Measurements from ENCODE around the gene GOLIM4. TPM values are rescaled to one million over a fixed set of nuclear protein-coding genes. Genes with fewer than 3 reads are reported as not detected.
"Not testable (repeated sequence)": the region's sequence is repeated elsewhere in the genome, so short reads cannot be mapped to it uniquely, and the experiment has no call there.

The GOLIM4 gene
- total and polyA plus RNA-seq, 7 experiments from 2014 or later: 0.43 to 5.5 (median 1.0) TPM; not detected in 2

DNA sequence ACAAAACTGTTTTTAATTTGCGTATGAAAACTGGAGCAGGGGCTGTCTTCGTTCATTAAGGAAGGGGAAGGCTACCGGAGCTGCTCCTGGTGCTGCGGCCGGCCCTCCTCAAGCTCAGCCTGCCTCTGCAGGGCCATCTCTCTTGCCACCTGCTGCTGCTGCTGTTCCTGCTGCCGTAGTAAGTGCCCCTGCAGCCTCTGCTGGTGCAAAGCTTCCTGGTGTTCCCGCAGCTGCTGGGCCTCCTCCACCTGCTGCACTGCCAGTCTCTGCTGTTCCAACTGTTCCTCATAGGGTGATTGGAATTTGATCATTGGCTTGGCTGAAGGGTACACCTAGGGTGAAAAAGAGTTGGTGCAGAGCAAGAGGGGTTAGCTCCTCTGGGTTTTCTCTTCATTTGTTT lies 66.0 kb downstream of the GOLIM4 start:
- peaks cover 0 to 9% (median 0%) of the 10 kb centered on the region in 5 donors for H3K27me3 Mint-ChIP-seq
- no peak overlapping the region for H3K27ac ChIP-seq (ENCODE audit: low read depth, low read length)
- no peaks in the 10 kb centered on the region for H3K27me3 ChIP-seq (ENCODE audit: control insufficient read depth in 2 of 2, insufficient read depth in 2 of 2, low read length in 2 of 2)
- no peaks in the 10 kb centered on the region for H3K4me1 ChIP-seq (ENCODE audit: control insufficient read depth in 2 of 2, insufficient read depth in 2 of 2, low read length in 2 of 2)
- ChIA-PET POLR2A (no interaction called here), CTCF (no interaction called here)
- peaks cover 0 to 9% (median 0%) of the 10 kb centered on the region in 5 donors for H3K36me3 Mint-ChIP-seq
- no peak overlapping the region for H3K27ac Mint-ChIP-seq
- ATAC-seq (no peak), DNase-seq (no peak)
- peaks cover 0 to 4% (median 0%) of the 10 kb centered on the region in 11 donors for H3K9me3 Mint-ChIP-seq
- H3K9me3 ChIP-seq (ENCODE audit: control insufficient read depth in 2 of 3, low read length in 3 of 3): no peaks in the 10 kb centered on the region
- no peak overlapping the region for H3K4me3 ChIP-seq (ENCODE audit: low read length)
- H3K36me3 ChIP-seq (ENCODE audit: control insufficient read depth in 2 of 3, insufficient read depth in 3 of 3, low read length in 3 of 3): no peaks in the 10 kb centered on the region
- H3K4me1 Mint-ChIP-seq: peaks cover 0 to 27% (median 0%) of the 10 kb centered on the region in 7 donors
- intact Hi-C loops (cut with micrococcal nuclease): no loop called here
- H3K4me3 Mint-ChIP-seq: no peak overlapping the region

DNA sequence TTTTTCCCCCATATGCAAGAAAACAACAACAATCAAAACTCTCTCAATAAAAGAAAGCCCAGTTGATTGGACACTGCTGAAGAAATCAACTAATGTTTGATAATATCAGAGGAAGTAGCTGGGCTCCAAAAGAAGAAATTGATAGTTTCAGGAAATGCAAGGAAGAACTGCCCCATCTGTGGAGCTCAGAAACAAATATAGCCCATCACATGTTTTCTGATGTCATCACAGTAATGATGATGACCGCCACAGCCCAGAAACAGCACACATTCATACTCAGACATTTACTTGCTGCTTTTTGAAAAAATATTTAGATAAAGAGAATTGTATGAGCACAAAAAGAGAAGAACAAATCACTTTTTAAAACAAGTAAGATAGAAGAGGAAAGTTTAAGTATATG lies 67.6 kb downstream of the GOLIM4 start:
- Mint-ChIP-seq H3K36me3 (peaks cover 0 to 11% (median 0%) of the 10 kb centered on the region in 5 donors), H3K4me1 (peaks cover 0 to 42% (median 0%) of the 10 kb centered on the region in 7 donors), H3K27ac (no peak overlapping the region), H3K27me3 (peaks cover 0 to 9% (median 0%) of the 10 kb centered on the region in 5 donors), H3K9me3 (peaks cover 0 to 4% (median 0%) of the 10 kb centered on the region in 11 donors), H3K4me3 (no peak overlapping the region)
- no peaks in the 10 kb centered on the region for H3K27me3 ChIP-seq (ENCODE audit: control insufficient read depth in 2 of 2, insufficient read depth in 2 of 2, low read length in 2 of 2)
- H3K4me1 ChIP-seq (ENCODE audit: control insufficient read depth in 2 of 2, insufficient read depth in 2 of 2, low read length in 2 of 2): no peaks in the 10 kb centered on the region
- no peak overlapping the region for H3K4me3 ChIP-seq (ENCODE audit: low read length)
- ATAC-seq (no peak), DNase-seq (no peak)
- ChIA-PET POLR2A (no interaction called here), CTCF (no interaction called here)
- intact Hi-C loops (cut with micrococcal nuclease): no loop called here
- H3K27ac ChIP-seq (ENCODE audit: low read depth, low read length): no peak overlapping the region
- H3K36me3 ChIP-seq (ENCODE audit: control insufficient read depth in 2 of 3, insufficient read depth in 3 of 3, low read length in 3 of 3): no peaks in the 10 kb centered on the region
- H3K9me3 ChIP-seq (ENCODE audit: control insufficient read depth in 2 of 3, low read length in 3 of 3): no peaks in the 10 kb centered on the region

GRCh38 chr3:168026764-168027163 lies 69.0 kb downstream of the GOLIM4 start:
- no peaks in the 10 kb centered on the region for H3K4me1 ChIP-seq (ENCODE audit: control insufficient read depth in 2 of 2, insufficient read depth in 2 of 2, low read length in 2 of 2)
- H3K27ac Mint-ChIP-seq: no peak overlapping the region
- H3K4me3 Mint-ChIP-seq: no peak overlapping the region
- no peaks in the 10 kb centered on the region for H3K27me3 ChIP-seq (ENCODE audit: control insufficient read depth in 2 of 2, insufficient read depth in 2 of 2, low read length in 2 of 2)
- H3K27me3 Mint-ChIP-seq: peaks cover 0 to 4% (median 0%) of the 10 kb centered on the region in 5 donors
- peaks cover 0 to 1% (median 0%) of the 10 kb centered on the region in 11 donors for H3K9me3 Mint-ChIP-seq
- H3K9me3 ChIP-seq (ENCODE audit: control insufficient read depth in 2 of 3, low read length in 3 of 3): no peaks in the 10 kb centered on the region
- POLR2A ChIA-PET: no interaction called here
- DNase-seq (no peak), ATAC-seq (no peak)
- no peak overlapping the region for H3K27ac ChIP-seq (ENCODE audit: low read depth, low read length)
- H3K36me3 Mint-ChIP-seq: peaks cover 0 to 14% (median 0%) of the 10 kb centered on the region in 5 donors
- H3K4me3 ChIP-seq (ENCODE audit: low read length): no peak overlapping the region
- intact Hi-C loops (cut with micrococcal nuclease): no loop called here
- H3K4me1 Mint-ChIP-seq: peaks cover 0 to 51% (median 0%) of the 10 kb centered on the region in 7 donors
- H3K36me3 ChIP-seq (ENCODE audit: control insufficient read depth in 2 of 3, insufficient read depth in 3 of 3, low read length in 3 of 3): no peaks in the 10 kb centered on the region
- CTCF ChIA-PET: no interaction called here

- H3K27me3 ChIP-seq (ENCODE audit: control insufficient read depth in 2 of 2, insufficient read depth in 2 of 2, low read length in 2 of 2): no peaks in the 10 kb centered on the region
- Mint-ChIP-seq H3K4me1 (peaks cover 0 to 51% (median 0%) of the 10 kb centered on the region in 7 donors), H3K36me3 (peaks cover 0 to 14% (median 0%) of the 10 kb centered on the region in 5 donors), H3K4me3 (peak overlapping the region in 1 of 10 donors; percentile 4), H3K9me3 (no peaks in the 10 kb centered on the region), H3K27ac (peak overlapping the region in 1 of 9 donors; percentile 56), H3K27me3 (peaks cover 0 to 4% (median 0%) of the 10 kb centered on the region in 5 donors)
- H3K27ac ChIP-seq (ENCODE audit: low read depth, low read length): no peak overlapping the region
- no peak overlapping the region for H3K4me3 ChIP-seq (ENCODE audit: low read length)
- intact Hi-C loops (cut with micrococcal nuclease): no loop called here
- ChIA-PET CTCF (no interaction called here), POLR2A (no interaction called here)
- H3K4me1 ChIP-seq (ENCODE audit: control insufficient read depth in 2 of 2, insufficient read depth in 2 of 2, low read length in 2 of 2): no peaks in the 10 kb centered on the region
- DNase-seq (no peak), ATAC-seq (no peak)
- H3K36me3 ChIP-seq (ENCODE audit: control insufficient read depth in 2 of 3, insufficient read depth in 3 of 3, low read length in 3 of 3): no peaks in the 10 kb centered on the region
- H3K9me3 ChIP-seq (ENCODE audit: control insufficient read depth in 2 of 3, low read length in 3 of 3): no peaks in the 10 kb centered on the region
Observed at GRCh38 chr3:168025076-168025475, 70.6 kb downstream of the GOLIM4 start.

GRCh38 chr3:168024537-168024941 lies 71.2 kb downstream of the GOLIM4 start:
- Mint-ChIP-seq H3K4me3 (peak overlapping the region in 1 of 10 donors; percentile 4), H3K27me3 (peaks cover 0 to 4% (median 0%) of the 10 kb centered on the region in 5 donors), H3K4me1 (peaks cover 0 to 51% (median 0%) of the 10 kb centered on the region in 7 donors), H3K36me3 (peaks cover 0 to 14% (median 0%) of the 10 kb centered on the region in 5 donors), H3K27ac (peak overlapping the region in 1 of 9 donors; percentile 56), H3K9me3 (no peaks in the 10 kb centered on the region)
- POLR2A ChIA-PET: no interaction called here
- CTCF ChIA-PET: no interaction called here
- ATAC-seq (no peak), DNase-seq (peak in 1 of 9 donors; percentile 38)
- H3K27ac ChIP-seq (ENCODE audit: low read depth, low read length): no peak overlapping the region
- intact Hi-C loops (cut with micrococcal nuclease): no loop called here
- no peaks in the 10 kb centered on the region for H3K9me3 ChIP-seq (ENCODE audit: control insufficient read depth in 2 of 3, low read length in 3 of 3)
- H3K27me3 ChIP-seq (ENCODE audit: control insufficient read depth in 2 of 2, insufficient read depth in 2 of 2, low read length in 2 of 2): no peaks in the 10 kb centered on the region
- no peaks in the 10 kb centered on the region for H3K36me3 ChIP-seq (ENCODE audit: control insufficient read depth in 2 of 3, insufficient read depth in 3 of 3, low read length in 3 of 3)
- H3K4me1 ChIP-seq (ENCODE audit: control insufficient read depth in 2 of 2, insufficient read depth in 2 of 2, low read length in 2 of 2): no peaks in the 10 kb centered on the region
- no peak overlapping the region for H3K4me3 ChIP-seq (ENCODE audit: low read length)

DNA sequence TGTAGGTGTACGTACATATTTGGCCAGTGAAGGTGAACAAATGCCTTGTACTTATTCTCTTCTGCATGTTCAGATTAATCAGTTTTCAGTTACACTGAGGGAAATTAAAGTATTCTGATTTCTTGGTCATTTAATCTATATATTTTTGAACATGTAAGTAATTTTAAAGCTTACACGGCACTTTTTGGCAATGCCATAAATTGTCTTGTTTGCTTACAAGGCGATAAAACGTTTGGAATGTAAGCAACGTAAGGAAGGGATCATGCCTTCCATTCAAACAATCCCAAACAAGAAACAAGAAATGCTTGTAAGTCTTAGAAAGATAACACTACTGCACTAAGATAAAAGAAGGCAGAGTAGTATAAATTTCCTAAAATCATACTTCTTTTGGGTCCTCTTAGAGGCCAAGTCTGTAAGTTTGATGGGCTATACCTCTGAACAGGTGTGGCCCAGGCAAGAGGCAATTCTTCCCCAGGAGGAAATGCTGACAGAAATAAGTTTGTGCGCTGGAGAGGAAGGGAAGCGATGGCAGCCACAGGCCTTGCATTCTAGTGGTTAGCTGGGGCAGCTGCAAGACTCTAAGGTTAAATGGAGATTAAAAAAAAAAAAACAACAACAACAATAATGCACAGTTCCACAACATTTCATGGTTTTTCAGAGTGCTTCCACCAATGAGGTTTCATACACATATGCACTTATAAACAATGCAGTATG lies 73.8 kb downstream of the GOLIM4 start:
- intact Hi-C loops (cut with micrococcal nuclease): no loop called here
- POLR2A ChIA-PET: no interaction called here
- peaks cover 0 to 40% (median 0%) of the 10 kb centered on the region in 7 donors for H3K4me1 Mint-ChIP-seq
- H3K36me3 Mint-ChIP-seq: peaks cover 0 to 14% (median 0%) of the 10 kb centered on the region in 5 donors
- Histone ChIP-seq H3K9me3 (ENCODE audit: control insufficient read depth in 2 of 3, low read length in 3 of 3) (no peaks in the 10 kb centered on the region), H3K4me3 (ENCODE audit: low read length) (no peak overlapping the region), H3K27me3 (ENCODE audit: control insufficient read depth in 2 of 2, insufficient read depth in 2 of 2, low read length in 2 of 2) (no peaks in the 10 kb centered on the region), H3K4me1 (ENCODE audit: control insufficient read depth in 2 of 2, insufficient read depth in 2 of 2, low read length in 2 of 2) (no peaks in the 10 kb centered on the region), H3K27ac (ENCODE audit: low read depth, low read length) (no peak overlapping the region), H3K36me3 (ENCODE audit: control insufficient read depth in 2 of 3, insufficient read depth in 3 of 3, low read length in 3 of 3) (no peaks in the 10 kb centered on the region)
- no peaks in the 10 kb centered on the region for H3K27me3 Mint-ChIP-seq
- H3K4me3 Mint-ChIP-seq: no peak overlapping the region
- no peak for ATAC-seq
- CTCF ChIA-PET: no interaction called here
- H3K9me3 Mint-ChIP-seq: peaks cover 0 to 4% (median 0%) of the 10 kb centered on the region in 11 donors
- no peak for DNase-seq
- no peak overlapping the region for H3K27ac Mint-ChIP-seq

GRCh38 chr3:168011280-168011679 lies 84.4 kb downstream of the GOLIM4 start:
- H3K4me1 ChIP-seq (ENCODE audit: control insufficient read depth in 2 of 2, insufficient read depth in 2 of 2, low read length in 2 of 2); H3K27me3 Mint-ChIP-seq; CTCF ChIA-PET; H3K27me3 ChIP-seq (ENCODE audit: control insufficient read depth in 2 of 2, insufficient read depth in 2 of 2, low read length in 2 of 2); intact Hi-C loops (cut with micrococcal nuclease); H3K36me3 ChIP-seq (ENCODE audit: control insufficient read depth in 2 of 3, insufficient read depth in 3 of 3, low read length in 3 of 3); DNase-seq; H3K4me1 Mint-ChIP-seq; H3K4me3 ChIP-seq (ENCODE audit: low read length); POLR2A ChIA-PET; H3K36me3 Mint-ChIP-seq; ATAC-seq; H3K27ac Mint-ChIP-seq; H3K27ac ChIP-seq (ENCODE audit: low read depth, low read length); H3K4me3 Mint-ChIP-seq; H3K9me3 ChIP-seq (ENCODE audit: control insufficient read depth in 2 of 3, low read length in 3 of 3); H3K9me3 Mint-ChIP-seq: not testable (repeated sequence)

Data from naive thymus-derived CD4-positive, alpha-beta T cell (primary cell).